ENCODE data around the gene STPG1.
A peak's percentile ranks its signal among the peaks of the same experiment; 100 is the strongest.

The STPG1 gene

DNA sequence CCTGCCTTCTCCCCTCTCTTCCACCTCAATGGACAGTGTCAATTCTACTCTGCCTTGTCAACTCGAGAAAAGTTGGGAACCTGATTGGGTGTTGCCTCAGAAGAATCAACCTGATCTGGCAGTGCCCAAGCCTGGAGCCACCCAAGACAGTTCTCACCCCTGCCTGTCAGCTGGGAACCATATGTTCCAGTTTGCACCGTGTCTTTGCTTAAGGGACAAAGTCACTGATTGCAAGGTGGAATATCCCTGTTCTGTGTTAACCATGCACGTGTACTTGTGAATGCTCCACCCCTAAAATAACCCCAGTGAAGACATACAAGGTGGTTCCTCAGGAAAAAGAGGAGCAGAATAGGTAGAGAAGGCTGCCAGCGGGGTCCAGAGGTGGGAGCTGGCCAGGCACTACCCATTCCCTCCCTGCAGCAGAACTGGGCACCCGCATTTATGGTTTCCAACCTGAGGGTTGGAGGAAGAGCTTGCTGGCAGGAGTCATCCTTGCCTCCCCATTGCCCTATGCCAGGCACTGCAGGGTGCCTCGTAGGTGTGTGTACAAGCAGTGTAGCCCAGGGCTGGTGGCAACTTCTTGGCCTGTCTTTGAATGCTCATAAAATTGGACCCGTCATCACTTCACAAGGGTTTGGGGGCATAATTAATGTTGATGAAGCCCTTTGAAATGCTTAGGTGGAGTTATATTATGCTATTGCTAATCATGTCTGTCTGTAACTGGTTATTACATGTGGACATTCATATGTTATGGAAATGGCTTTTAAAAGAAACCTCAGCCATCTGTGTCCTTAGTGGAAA, 13.4 kb upstream of the STPG1 start:
- no peak for DNase-seq (ENCODE audit: low spot score)

DNA sequence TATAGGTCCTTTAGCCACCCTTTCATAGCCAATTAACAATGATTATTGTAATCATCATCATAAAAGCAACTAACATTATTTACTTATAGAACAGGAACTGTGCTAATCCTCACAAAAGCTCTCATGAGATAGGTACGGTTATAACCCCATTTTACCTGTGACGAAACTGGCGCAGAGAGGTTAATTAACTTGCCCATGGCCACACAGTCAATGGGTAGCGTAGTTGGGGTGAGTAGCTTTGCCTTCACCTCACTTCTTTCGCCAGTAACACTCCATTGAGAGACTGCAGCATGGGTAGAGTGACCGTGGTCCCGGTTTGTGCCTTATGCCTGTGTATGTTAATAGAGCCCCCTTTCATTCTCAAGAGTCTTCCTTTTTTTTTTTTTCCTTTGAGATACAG, 12.3 kb upstream of the STPG1 start:
- DNase-seq (ENCODE audit: low spot score): no peak

DNA sequence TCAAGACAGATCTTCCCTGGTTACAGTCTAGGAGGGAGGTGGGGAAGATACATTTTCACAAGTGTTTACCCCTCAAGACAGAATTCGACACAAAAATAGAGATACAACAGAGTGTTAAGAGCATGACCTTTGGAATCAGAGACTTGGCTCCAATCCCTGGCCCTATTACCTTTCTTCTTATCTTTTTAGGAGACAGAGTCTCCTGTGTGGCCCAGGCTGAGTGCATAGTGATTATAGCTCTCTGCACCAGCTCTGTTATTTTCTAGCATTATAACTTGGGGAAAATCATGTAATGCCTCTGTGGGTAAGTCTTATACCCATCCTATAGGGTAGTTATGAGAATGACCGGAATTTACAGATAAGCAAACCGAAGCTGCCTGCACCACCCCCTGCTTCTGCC, 11.9 kb upstream of the STPG1 start:
- no peak for DNase-seq (ENCODE audit: low spot score)

DNA sequence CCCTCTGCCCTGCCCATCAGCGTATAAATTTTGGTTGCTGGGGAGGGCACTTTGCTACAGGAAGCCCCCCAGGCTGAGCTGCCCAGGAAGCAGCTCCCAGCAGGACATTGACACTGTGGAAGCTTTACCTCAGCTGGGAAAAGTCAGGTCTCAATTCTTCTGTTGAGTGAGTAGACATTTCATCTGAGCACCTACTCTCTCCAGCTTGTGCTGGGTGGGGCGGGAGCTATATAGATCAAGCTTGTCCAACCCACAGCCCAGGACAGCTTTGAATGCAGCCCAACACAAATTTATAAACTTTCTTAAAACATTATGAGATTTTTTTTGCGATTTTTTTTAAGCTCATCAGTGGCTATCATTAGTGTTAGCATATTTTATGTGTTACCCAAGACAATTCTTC, 11.4 kb upstream of the STPG1 start:
- DNase-seq (ENCODE audit: low spot score): no peak

DNA sequence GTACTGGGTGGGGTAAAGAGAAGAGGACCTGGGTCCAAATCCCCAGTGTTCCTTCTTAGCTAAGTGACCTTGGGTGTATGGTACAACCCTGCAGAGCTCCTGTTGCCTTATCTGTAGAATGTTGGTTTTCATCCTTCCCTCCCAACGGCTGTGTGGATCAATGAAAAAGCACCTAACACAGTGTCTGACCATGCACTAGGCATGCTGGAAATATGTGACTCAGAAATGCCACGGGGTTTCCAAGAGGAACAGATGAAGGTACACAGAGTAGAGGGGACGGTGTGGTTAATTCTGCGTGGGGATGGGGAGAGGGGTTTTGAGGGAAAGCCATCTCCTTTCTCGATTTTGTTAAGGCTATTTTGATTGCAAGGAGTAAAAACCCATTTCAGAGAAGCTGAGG, 10.6 kb upstream of the STPG1 start:
- DNase-seq (ENCODE audit: low spot score): no peak

DNA sequence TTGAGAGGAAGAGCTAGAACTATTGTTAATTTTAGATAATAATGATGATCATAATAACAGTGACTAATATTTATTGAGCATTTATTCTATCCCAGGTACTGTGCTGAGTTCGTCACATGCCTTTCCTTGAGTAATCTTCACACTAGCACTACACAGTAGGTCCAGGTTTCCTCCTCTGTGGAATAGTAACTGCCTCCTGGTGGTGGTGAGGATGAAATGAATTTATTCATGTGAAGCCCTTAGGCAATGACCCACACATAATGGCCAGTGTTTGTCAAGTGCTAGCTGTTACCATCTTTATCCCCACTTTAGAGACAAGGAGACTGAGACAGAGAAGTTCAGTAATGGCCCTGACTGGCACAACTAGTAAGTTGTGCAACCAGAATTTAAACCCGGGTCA, 7.9 kb upstream of the STPG1 start:
- no peak for DNase-seq (ENCODE audit: low spot score)

DNA sequence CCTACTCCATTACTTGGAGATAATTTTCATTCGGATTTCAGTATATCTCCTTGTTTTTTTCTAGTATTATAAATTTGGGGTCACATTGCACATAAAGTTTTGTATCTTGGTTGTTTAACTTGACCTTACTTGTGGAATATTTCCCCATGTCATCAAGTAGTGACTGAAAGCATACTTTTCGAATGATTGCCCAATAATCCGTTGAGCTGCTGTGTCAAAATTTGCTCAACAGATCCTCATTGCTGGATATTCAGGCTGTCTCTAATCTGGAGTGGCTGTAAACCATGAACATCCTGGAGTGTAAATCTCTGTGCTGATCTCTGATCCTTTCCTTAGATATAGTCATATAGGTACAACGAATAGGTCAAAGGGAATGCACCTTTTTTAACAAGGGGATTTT, 7.0 kb upstream of the STPG1 start:
- no peak for DNase-seq (ENCODE audit: low spot score)

DNA sequence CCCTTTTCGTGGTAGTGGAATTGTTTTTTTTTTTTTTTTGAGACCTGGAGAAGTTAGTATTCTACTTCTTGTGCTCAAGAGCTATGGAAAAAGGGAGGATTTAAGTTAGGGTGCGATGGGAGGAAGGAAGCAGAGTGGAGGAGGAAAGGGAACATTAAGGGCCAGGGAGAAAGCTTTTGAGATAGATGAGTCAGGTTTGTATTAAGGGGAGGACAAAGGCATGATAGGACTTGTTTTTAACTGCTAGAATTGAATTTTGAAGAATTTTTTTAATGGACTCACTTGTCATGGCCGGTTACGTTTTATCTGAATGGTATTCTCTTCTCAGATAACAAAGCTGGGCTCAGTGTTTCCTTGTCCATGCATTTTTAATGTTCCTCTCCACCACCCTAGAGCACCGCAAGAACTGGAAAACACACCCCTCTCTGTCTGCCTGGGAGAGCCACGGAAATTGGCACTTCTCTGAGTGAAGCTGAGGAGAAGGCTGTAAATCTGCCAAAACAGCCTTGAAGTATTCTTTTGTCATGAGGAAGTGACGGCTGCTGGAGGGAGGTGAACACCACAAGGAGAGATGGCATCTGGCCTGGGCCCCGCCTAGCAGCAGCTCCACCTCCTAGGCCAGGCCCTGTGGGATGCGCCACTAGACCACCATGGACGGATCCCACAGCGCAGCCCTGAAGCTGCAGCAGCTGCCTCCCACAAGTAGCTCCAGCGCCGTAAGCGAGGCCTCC, 5.5 kb upstream of the STPG1 start:
- peak; percentile 21 for DNase-seq (ENCODE audit: low spot score)

DNA sequence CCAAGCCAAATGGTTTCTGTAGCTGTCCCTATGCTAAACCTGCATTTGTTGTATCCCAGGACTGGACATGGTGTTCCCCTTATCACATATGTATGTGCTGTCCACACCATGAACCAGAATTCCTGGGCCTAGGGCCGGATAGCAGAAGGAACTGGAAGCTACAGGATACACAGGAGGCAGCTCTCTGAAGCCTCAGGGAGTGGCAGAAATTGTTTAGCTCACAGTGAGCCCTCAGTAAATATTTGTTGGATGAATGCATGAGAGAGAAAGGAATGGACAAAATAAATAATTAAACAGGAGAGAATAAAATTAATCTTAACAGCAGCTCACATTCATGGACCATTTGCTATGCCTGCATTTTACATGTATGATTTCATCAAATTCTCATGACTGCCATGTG, 4.1 kb upstream of the STPG1 start:
- peak; percentile 32 for DNase-seq (ENCODE audit: low spot score)

DNA sequence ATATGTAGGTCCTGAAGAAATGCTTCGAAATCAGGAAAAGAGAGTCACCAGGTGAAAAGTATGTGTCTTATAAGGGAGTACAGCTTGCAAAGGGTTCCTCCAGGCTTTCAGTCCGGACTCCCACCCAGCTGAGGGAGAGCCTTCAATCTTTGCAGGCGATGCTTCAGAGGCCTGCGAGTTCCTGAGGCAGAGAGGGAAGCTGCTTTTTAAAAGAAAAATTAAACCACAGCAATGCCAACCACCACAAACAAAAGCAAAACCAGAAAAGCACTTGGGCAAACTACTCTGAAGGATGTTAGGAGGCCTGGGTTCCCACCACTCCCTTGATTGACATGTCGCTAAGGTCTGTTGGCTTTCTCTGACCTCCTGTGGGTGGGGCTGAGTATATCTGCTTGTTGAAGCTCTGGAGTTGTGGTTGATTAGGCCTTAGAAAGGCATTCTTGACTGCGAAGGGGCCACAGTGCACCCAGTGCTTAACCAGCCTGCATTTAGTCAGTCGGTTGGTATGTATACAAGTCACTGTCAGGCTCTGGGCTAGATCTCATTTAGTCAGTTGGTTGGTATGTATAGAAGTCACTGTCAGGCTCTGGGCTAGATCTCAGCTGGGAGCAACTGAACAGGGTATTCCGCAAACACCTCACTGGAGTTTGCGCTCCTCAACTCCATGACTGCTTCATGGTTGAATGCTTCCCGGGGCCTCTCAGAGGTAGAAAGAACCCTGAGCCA, 3.2 kb upstream of the STPG1 start:
- peak; percentile 73 for DNase-seq (ENCODE audit: low spot score)

DNA sequence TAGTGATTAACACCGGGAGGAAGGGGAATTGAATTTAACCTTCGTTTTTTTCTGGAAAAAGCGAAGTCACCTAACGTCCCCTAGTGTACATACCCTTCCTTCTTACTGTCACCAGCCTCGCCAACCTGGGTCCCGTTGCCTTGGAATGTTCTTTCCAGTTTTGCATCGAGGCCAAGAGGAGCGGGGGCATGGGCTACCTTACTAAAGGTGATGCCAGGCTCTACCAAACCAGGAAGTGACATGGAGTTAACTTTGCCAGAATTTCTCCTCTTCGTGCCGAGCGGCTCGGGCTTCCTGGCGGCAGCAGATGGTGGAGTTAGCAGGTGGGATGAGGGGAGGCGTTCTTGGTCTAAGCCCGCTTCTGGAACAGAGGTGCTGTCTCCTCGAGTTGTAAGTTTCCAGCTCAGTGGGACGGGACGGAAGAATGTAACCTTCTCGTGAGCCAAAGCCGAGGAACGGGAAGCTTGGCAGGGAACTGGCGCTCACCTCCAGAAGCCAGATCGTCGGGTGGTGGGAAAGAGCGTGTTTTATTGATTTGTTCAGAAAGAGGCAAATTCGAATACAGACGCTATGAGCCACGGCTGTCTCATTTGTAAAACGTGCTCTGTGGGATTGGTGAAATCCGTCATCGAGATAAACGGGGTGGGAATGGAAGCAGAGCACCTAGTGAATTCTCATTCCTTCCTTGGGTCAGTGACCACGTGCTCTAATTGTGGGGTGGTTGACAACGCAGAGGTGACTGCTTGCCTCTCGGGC, 2.5 kb upstream of the STPG1 start:
- peak; percentile 14 for DNase-seq (ENCODE audit: low spot score)

DNA sequence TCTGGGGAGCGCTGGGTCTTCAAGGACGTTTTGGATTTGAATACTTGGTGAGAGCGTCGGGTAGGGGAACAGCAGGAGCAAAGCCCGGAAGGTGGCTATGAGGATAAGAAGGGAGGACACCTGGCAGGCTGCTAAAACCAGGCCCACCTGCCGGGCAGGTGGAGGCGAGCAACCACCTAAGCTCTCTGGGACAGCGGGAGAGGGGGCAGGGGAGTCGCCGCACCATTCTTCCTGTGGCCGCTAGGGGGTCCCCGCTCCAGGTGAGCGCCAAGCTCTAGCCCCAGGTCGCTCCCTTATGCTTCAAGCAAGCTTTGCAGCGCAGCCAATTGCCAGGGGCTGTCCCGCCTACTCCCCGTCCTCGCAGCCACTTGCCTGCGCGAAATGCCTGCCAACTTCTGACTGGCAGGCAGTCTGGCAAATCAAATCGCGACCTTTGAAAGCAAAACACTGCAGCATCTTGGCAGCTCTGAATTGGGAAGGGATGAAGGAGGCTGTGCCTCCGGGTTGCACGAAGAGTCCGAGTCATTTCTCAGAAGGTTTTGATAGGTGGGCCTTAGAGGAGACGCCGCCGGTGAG, 1.8 kb upstream of the STPG1 start, which contains the start of gene NIPAL3:
Gene NIPAL3 (plus strand): TSS at position 469 of the 576 bp plus-strand sequence. CDS start 3,746 bp downstream, outside the sequence.
- peak; percentile 95 for DNase-seq (ENCODE audit: low spot score)

DNA sequence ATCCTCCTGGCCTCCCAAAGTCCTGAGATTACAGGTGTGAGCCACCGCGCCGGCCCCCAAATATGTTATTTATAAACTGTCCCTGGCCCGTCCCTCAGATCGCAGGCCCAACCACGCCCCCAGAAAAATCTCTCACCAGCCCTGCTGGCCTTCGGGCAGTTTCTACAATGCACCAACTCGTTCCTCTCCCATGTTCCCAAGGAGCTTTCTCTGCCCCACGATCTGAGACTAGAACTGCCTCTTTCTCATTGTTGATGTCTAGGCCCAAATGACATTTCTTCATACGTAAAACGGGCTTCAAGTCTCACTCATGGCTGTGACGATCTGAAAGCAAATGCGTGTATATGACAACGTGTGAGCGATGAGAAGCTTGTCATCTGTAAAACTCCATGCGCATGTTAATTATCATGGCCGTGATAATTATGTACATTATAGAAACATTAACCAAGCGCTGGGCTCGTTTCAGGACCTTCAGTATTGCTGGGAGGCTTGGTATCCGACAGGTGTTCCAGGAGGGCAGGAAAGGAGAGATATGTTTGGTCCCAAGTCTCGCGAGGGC, 1.3 kb upstream of the STPG1 start:
- DNase-seq (ENCODE audit: low spot score): no peak

DNA sequence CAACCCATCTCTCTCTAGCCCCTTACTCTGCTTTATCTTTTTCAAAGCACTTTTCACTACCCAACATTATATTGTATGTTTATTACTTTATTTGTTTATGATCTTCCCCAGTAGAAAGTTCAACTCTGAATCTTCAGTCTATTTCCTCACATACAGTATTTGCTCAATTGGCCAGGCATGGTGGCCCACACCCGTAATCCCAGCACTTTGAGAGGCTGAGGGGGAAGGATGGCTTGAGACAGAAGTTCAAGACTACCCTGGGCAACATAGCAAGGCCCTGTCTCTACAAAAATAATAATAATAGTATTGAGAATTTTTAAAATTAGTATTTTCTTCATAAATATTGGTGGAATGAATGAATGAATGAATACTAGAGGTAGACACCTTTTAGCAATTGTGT, 1.2 kb downstream of the STPG1 start:
- no peak for DNase-seq (ENCODE audit: low spot score)

DNA sequence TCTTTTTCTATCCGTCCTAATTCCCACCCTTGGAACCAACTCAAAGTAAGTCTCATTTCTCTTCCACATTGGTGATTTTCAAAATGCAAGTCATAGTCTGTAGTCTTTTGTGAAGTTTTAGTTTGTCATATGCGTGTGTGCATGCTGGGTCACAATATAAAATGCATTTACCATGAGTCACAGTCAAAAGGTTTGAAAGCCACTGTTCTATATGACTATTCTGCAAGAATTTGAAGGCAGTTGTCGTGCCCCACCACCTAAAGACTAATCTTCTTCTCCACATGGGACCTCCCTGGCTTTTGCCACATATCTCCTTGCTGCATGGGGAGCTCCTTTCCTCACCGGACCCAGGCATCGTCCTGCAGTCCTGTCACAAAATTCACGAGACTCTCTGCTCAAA, 1.6 kb downstream of the STPG1 start:
- peak; percentile 17 for DNase-seq (ENCODE audit: low spot score)

DNA sequence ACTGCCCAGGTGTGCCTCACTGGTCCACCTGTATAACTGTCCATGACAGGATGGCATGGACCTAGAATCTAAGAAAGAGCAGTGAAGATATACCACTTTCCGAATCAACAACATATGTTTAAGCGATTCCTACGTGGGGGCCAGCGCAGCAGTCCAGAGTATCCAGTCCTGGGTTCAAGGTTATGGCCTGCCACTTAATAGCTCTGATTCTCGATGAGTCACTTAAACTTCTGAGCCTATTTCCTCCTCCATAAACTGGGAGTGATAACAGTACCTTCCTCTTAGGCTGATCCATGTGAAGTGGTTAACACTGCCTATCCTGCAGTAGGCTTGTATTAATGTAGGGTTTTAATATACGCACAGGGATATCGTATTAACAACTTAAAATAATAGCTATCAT, 2.8 kb downstream of the STPG1 start:
- DNase-seq (ENCODE audit: low spot score): no peak

DNA sequence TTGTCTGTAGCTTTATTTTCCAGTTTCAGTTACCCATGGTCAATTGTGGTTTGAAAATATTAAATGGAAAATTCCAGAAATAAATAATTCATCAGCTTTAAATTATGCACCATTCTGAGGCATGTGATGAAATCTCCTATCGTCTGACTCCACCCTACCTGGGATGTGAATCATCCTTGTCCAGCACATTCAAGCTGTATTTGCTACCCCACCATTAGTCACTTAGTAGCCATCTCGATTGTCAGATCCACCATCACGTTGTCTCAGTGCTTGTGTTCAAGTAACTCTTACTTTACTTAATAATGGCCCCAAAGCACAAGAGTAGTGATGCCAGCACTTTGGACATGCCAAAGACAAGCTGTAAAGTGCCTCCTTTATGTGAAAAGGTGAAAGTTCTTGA, 4.0 kb downstream of the STPG1 start:
- DNase-seq (ENCODE audit: low spot score): peak; percentile 67

DNA sequence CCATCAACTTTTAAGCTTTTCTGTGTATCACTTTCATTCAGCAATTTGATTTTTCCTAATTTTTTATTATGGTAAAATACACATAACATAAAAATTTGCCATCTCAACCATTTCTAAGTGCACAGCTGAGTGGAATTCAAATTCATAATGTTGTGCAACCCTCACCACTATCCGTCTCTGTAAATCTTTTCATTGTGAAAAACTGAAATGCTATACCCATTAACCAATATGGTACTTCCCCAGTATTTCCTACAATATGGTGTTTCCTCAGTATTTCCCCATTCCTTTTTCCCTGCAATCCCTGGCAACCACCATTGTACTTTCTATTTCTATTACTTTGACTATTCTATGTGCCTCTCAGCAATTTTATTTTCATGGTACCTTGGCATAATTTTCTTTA, 6.8 kb downstream of the STPG1 start:
- DNase-seq (ENCODE audit: low spot score): no peak

DNA sequence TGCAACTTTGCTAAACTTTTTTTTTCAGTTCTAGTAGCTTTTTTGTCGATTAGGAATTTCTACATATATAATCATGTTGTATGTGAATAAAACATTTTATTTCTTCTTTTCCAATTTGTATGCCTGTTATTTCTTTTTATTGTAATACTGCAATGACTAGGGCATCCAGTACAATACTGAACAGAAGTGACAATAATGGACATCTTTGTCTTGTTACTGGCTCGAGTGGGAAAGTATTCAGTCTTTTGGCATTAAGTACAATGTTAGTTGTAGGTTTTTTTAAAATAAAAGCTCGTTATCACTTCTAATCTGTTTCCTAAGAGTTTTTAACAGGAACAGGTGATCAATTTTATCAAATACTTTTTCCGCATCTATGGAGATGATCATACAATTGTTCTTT, 9.8 kb downstream of the STPG1 start:
- no peak for DNase-seq (ENCODE audit: low spot score)

DNA sequence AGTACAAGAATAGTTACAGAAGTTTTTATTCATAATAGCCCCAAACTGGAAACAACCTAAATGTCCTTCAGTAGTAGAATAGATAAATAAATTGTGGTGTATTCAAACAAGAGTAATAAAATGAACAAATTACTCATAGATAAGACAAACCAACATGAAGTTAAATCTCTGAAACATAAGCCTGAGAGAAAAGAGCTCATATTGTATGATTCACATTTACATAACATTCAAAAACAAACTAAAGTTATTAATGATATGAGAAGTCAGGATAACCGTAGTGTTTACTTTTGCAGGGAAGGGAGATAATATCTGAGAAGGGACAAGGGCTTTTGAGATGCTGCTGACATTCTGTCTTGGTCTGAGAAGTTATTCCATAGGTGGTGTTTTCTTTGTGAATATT, 13.5 kb downstream of the STPG1 start:
- no peak for DNase-seq (ENCODE audit: low spot score)

DNA sequence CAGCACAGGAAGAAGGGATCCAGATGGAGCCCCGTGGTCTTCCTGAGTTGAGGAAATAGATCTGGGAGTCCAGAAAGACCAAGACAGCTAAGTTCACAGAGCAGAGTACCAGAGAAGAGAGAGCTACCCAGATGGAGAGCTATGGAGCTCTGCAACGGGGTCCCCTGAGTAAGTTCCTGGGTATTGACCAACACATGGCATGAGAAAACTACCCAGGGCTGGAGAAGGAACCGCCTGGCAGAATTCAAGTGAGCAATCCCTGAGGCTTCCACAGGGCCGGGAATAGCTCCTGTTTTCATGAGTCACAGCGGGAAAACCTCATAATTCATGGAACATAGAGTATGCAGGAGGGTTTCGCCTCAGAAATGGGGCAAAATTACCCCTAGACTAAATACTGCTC, 19.7 kb downstream of the STPG1 start:
- DNase-seq (ENCODE audit: low spot score): peak; percentile 82
